Astrocyte (in vitro differentiated cells and primary cell): ENCODE measurements around the gene TAF7. TPM values are rescaled to one million over a fixed set of nuclear protein-coding genes. Genes with fewer than 3 reads are reported as not detected.

Experiments used
- DNase-seq: peaks from one replicate; pipeline ENCODE4 v3.0.0-alpha.2; 2010; ENCODE audit warnings: low read depth
- FAIRE-seq: peaks from 2 replicates; lab custom pipeline; 2011; peaks lifted over from hg19 to GRCh38; lab: Jason Lieb, UNC
- H2AFZ ChIP-seq: 2 replicates; pipeline ENCODE4 v1.6.0; 2012; ENCODE audit warnings: low read depth, low read length, inconsistent platforms
- H3K27ac ChIP-seq: 2 replicates; pipeline ENCODE4 v1.5.1; 2011; ENCODE audit warnings: low read depth, low read length, inconsistent platforms
- H3K27me3 ChIP-seq: 2 replicates; pipeline ENCODE4 v1.6.0; 2011; ENCODE audit warnings: low read length, inconsistent platforms; ENCODE audit not compliant: insufficient read depth
- H3K36me3 ChIP-seq: 2 replicates; pipeline ENCODE4 v1.5.1; 2011; ENCODE audit warnings: low read length, inconsistent platforms; ENCODE audit not compliant: insufficient read depth
- H3K4me1 ChIP-seq: 2 replicates; pipeline ENCODE4 v1.5.1; 2011; ENCODE audit warnings: low read length, inconsistent platforms; ENCODE audit not compliant: insufficient read depth
- H3K4me2 ChIP-seq: 2 replicates; pipeline ENCODE4 v1.6.0; 2012; ENCODE audit warnings: low read length, inconsistent platforms
- H3K4me3 ChIP-seq: 2 replicates; pipeline ENCODE4 v1.5.1; 2011; ENCODE audit warnings: low read depth, mild to moderate bottlenecking, low read length, inconsistent platforms; ENCODE audit not compliant: insufficient read depth
- H3K79me2 ChIP-seq: 2 replicates; pipeline ENCODE4 v1.6.0; 2012; ENCODE audit warnings: mild to moderate bottlenecking, low read length, inconsistent platforms; ENCODE audit not compliant: insufficient read depth
- H3K9ac ChIP-seq: 2 replicates; pipeline ENCODE4 v1.6.0; 2012; ENCODE audit warnings: mild to moderate bottlenecking, low read length, inconsistent platforms
- H3K9me3 ChIP-seq: 2 replicates; pipeline ENCODE4 v1.5.1; 2012; ENCODE audit warnings: low read depth, mild to moderate bottlenecking, low read length, inconsistent platforms; ENCODE audit not compliant: insufficient read depth
- H4K20me1 ChIP-seq: 2 replicates; pipeline ENCODE4 v1.6.0; 2012; ENCODE audit warnings: low read length, inconsistent platforms; ENCODE audit not compliant: insufficient read depth
- H3K27ac Mint-ChIP-seq: one replicate; pipeline ENCODE4 v1.8.0; 2021; ENCODE audit warnings: mild to moderate bottlenecking, mixed read lengths; ENCODE audit not compliant: unreplicated experiment
- H3K27me3 Mint-ChIP-seq: one replicate; pipeline ENCODE4 v1.8.0; 2021; ENCODE audit warnings: low read depth, mixed read lengths; ENCODE audit not compliant: unreplicated experiment
- H3K36me3 Mint-ChIP-seq: one replicate; pipeline ENCODE4 v1.8.0; 2021; ENCODE audit warnings: low read depth, mixed read lengths; ENCODE audit not compliant: unreplicated experiment
- H3K4me1 Mint-ChIP-seq: one replicate; pipeline ENCODE4 v1.8.0; 2021; ENCODE audit warnings: low read depth, mixed read lengths; ENCODE audit not compliant: unreplicated experiment
- H3K4me3 Mint-ChIP-seq: one replicate; pipeline ENCODE4 v1.8.0; 2021; ENCODE audit warnings: mild to moderate bottlenecking, moderate library complexity, mixed read lengths; ENCODE audit not compliant: unreplicated experiment
- H3K9me3 Mint-ChIP-seq: one replicate; pipeline ENCODE4 v1.8.0; 2021; ENCODE audit warnings: mild to moderate bottlenecking, mixed read lengths; ENCODE audit not compliant: unreplicated experiment
- EZH2 ChIP-seq: IDR thresholded peaks from 2 replicates; pipeline ENCODE4 v1.6.1; 2012; ENCODE audit warnings: mild to moderate bottlenecking, low read length, inconsistent platforms; ENCODE audit not compliant: insufficient read depth
- total RNA-seq: library from RNA; stranded (reverse); gene quantifications from 2 replicates; pipeline ENCODE4 v1.2.1, GENCODE V29; 2021
- TF ChIP-seq, protein P1 (sequence below): IDR thresholded peaks from 2 replicates; pipeline ENCODE4 v1.5.1; 2011; ENCODE audit warnings: low read depth, mild to moderate bottlenecking, inconsistent platforms, low read length, moderate library complexity; ENCODE audit not compliant: insufficient read depth

TAF7 gene
- total RNA-seq, 1 donor from 2014 or later, result 102 TPM

DNA sequence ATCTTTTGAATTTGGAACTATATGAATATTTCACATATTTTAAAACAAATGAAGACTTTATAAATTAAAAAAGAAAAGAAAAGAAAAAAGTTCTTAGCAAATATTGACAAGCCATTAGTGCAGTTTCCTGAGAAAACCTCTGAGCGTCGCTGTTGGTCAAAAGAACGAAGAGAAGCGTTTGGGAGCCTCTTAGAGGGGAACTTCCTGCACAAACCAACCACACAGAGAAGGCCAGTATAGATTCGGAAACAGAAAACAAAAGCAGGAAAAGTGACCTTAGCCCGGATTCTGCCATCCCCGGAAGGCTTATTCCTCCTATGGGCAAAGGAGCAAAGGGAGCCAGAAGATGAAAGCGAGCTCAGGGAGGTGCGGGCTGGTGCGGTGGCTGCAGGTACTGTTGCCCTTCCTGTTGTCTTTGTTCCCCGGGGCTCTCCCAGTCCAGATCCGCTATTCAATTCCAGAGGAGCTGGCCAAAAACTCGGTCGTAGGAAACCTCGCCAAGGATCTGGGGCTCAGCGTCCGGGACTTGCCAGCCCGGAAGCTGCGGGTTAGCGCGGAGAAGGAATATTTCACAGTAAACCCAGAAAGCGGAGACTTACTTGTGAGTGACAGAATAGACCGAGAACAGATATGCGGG is 39.3 kb upstream of the TAF7 start, which contains the start of gene PCDHGB2:
TSS of gene PCDHGB2 (plus strand) at position 205 of the 637 bp plus-strand sequence. CDS start at position 347, 142 bp downstream.
- Mint-ChIP-seq H3K4me3 (no peak within 1 kb of the TSS), H3K4me1 (no peaks in the 10 kb centered on the region), H3K36me3 (peaks cover 21% of the 10 kb centered on the region), H3K27ac (peak within 1 kb of the TSS; percentile 29), H3K27me3 (no peaks in the 10 kb centered on the region), H3K9me3 (peaks cover 31% of the 10 kb centered on the region)
- no peaks in the 10 kb centered on the region for H3K36me3 ChIP-seq
- H3K27ac ChIP-seq, result no peak within 1 kb of the TSS
- H3K4me2 ChIP-seq, result peak within 1 kb of the TSS; percentile 55
- H3K4me3 ChIP-seq, result no peak within 1 kb of the TSS
- DNase-seq (peak; percentile 26), FAIRE-seq (no peak)
- peak within 1 kb of the TSS; percentile 37 for H2AFZ ChIP-seq
- H3K27me3 ChIP-seq, result peaks cover 20% of the 10 kb centered on the region
- no peaks in the 10 kb centered on the region for H4K20me1 ChIP-seq
- H3K9ac ChIP-seq, result peak within 1 kb of the TSS; percentile 10
- no peaks in the 10 kb centered on the region for H3K79me2 ChIP-seq
- H3K9me3 ChIP-seq, result peaks cover 59% of the 10 kb centered on the region
- TF ChIP-seq, protein P1, sequence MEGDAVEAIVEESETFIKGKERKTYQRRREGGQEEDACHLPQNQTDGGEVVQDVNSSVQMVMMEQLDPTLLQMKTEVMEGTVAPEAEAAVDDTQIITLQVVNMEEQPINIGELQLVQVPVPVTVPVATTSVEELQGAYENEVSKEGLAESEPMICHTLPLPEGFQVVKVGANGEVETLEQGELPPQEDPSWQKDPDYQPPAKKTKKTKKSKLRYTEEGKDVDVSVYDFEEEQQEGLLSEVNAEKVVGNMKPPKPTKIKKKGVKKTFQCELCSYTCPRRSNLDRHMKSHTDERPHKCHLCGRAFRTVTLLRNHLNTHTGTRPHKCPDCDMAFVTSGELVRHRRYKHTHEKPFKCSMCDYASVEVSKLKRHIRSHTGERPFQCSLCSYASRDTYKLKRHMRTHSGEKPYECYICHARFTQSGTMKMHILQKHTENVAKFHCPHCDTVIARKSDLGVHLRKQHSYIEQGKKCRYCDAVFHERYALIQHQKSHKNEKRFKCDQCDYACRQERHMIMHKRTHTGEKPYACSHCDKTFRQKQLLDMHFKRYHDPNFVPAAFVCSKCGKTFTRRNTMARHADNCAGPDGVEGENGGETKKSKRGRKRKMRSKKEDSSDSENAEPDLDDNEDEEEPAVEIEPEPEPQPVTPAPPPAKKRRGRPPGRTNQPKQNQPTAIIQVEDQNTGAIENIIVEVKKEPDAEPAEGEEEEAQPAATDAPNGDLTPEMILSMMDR, result peak; percentile 30
- TF ChIP-seq EZH2, result no peak
- no peaks in the 10 kb centered on the region for H3K4me1 ChIP-seq

DNA sequence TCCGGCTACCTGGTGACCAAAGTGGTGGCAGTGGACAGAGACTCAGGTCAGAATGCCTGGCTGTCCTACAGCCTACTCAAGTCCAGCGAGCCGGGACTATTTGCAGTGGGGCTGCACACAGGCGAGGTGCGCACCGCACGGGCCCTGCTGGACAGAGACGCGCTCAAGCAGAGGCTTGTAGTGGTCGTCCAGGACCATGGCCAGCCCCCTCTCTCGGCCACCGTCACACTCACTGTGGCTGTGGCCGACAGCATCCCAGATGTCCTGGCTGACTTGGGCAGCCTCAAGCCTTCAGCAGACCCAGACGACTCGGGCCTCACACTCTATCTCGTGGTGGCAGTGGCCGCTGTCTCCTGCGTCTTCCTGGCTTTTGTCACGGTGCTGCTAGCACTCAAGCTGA is 36.4 kb upstream of the TAF7 start:
- no peak overlapping the region for H3K9ac ChIP-seq
- no peaks in the 10 kb centered on the region for H3K27me3 Mint-ChIP-seq
- H3K4me3 Mint-ChIP-seq, result no peak overlapping the region
- FAIRE-seq, result no peak
- H3K4me2 ChIP-seq, result no peak overlapping the region
- peaks cover 37% of the 10 kb centered on the region for H3K9me3 Mint-ChIP-seq
- H3K4me3 ChIP-seq, result no peak overlapping the region
- H3K36me3 ChIP-seq, result no peaks in the 10 kb centered on the region
- no peak for DNase-seq
- H3K36me3 Mint-ChIP-seq, result peaks cover 18% of the 10 kb centered on the region
- H3K27ac ChIP-seq, result no peak overlapping the region
- no peak for TF ChIP-seq EZH2
- H3K9me3 ChIP-seq, result peaks cover 47% of the 10 kb centered on the region
- no peaks in the 10 kb centered on the region for H3K4me1 Mint-ChIP-seq
- no peak overlapping the region for H3K27ac Mint-ChIP-seq
- peaks cover 8% of the 10 kb centered on the region for H3K27me3 ChIP-seq
- H3K79me2 ChIP-seq, result no peaks in the 10 kb centered on the region
- no peaks in the 10 kb centered on the region for H4K20me1 ChIP-seq
- no peak overlapping the region for H2AFZ ChIP-seq
- H3K4me1 ChIP-seq, result no peaks in the 10 kb centered on the region

DNA sequence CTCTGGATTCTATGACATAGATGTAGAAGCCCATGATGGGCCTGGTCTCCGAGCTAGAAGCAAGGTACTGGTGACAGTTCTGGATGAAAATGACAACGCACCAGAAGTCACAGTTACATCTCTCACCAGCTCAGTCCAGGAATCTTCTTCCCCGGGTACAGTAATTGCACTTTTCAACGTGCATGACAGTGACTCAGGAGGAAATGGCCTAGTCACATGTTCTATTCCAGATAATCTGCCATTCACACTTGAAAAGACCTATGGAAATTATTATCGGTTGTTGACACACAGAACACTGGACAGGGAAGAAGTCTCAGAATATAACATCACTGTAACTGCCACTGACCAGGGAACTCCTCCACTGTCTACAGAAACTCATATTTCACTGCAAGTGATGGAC is 35.5 kb upstream of the TAF7 start:
- H3K79me2 ChIP-seq, result no peaks in the 10 kb centered on the region
- Mint-ChIP-seq H3K36me3 (peaks cover 14% of the 10 kb centered on the region), H3K27ac (no peak overlapping the region), H3K4me3 (no peak overlapping the region), H3K9me3 (peaks cover 38% of the 10 kb centered on the region), H3K27me3 (no peaks in the 10 kb centered on the region), H3K4me1 (no peaks in the 10 kb centered on the region)
- no peaks in the 10 kb centered on the region for H3K4me1 ChIP-seq
- H3K4me2 ChIP-seq, result no peak overlapping the region
- FAIRE-seq, result no peak
- H3K4me3 ChIP-seq, result no peak overlapping the region
- no peaks in the 10 kb centered on the region for H3K36me3 ChIP-seq
- DNase-seq, result no peak
- no peak overlapping the region for H2AFZ ChIP-seq
- H3K9ac ChIP-seq, result no peak overlapping the region
- H3K27ac ChIP-seq, result no peak overlapping the region
- TF ChIP-seq, protein P1, result no peak
- no peak for TF ChIP-seq EZH2
- H4K20me1 ChIP-seq, result no peaks in the 10 kb centered on the region
- H3K9me3 ChIP-seq, result peaks cover 47% of the 10 kb centered on the region
- peaks cover 7% of the 10 kb centered on the region for H3K27me3 ChIP-seq
